MM.1S (cell line): ENCODE data around the gene CDH20.

Source experiments
- DNase-seq: peaks from one replicate; pipeline ENCODE4 v3.0.0-alpha.2; 2015
- H2AFZ ChIP-seq: fragments of 300-600 bp; sonication (generic); 2 replicates; pipeline ENCODE4 v1.6.0; 2016; ENCODE audit warnings: antibody characterized with exemption, low read length
- H3F3A ChIP-seq: fragments of 300-600 bp; sonication (generic); 2 replicates; pipeline ENCODE4 v1.6.1; 2016; ENCODE audit warnings: mild to moderate bottlenecking, antibody characterized with exemption, low read length, moderate library complexity, mixed read lengths; ENCODE audit not compliant: insufficient read depth
- H3K27ac ChIP-seq: fragments of 300-600 bp; sonication (generic); 2 replicates; pipeline ENCODE4 v1.5.1; 2016; ENCODE audit warnings: mild to moderate bottlenecking, low read length
- H3K27me3 ChIP-seq: fragments of 300-600 bp; sonication (generic); replicated peaks from 2 replicates; pipeline ENCODE4 v1.6.0; 2016; ENCODE audit warnings: low read length; ENCODE audit not compliant: insufficient read depth
- H3K36me3 ChIP-seq: fragments of 300-600 bp; sonication (generic); replicated peaks from 2 replicates; pipeline ENCODE4 v1.6.1; 2016; ENCODE audit warnings: mild to moderate bottlenecking, low read length, mixed read lengths; ENCODE audit not compliant: insufficient read depth
- H3K4me1 ChIP-seq: fragments of 300-600 bp; sonication (generic); 2 replicates; pipeline ENCODE4 v1.6.1; 2016; ENCODE audit warnings: low read length, mixed read lengths
- H3K4me2 ChIP-seq: fragments of 300-600 bp; sonication (generic); 2 replicates; pipeline ENCODE4 v1.6.0; 2016; ENCODE audit warnings: low read depth, low read length
- H3K4me3 ChIP-seq: fragments of 300-600 bp; sonication (generic); 2 replicates; pipeline ENCODE4 v1.5.1; 2016; ENCODE audit warnings: low read length, mixed read lengths
- H3K79me2 ChIP-seq: fragments of 300-600 bp; sonication (generic); 2 replicates; pipeline ENCODE4 v1.6.1; 2016; ENCODE audit warnings: mixed run types, low read length, mixed read lengths
- H3K9ac ChIP-seq: fragments of 300-600 bp; sonication (generic); 2 replicates; pipeline ENCODE4 v1.6.1; 2016; ENCODE audit warnings: low read length, mixed read lengths
- H3K9me2 ChIP-seq: fragments of 300-600 bp; sonication (generic); replicated peaks from 2 replicates; pipeline ENCODE4 v1.6.1; 2016; ENCODE audit warnings: mild to moderate bottlenecking, low read length, mixed read lengths; ENCODE audit not compliant: insufficient read depth
- H3K9me3 ChIP-seq: fragments of 300-600 bp; sonication (generic); replicated peaks from 2 replicates; pipeline ENCODE4 v1.6.1; 2016; ENCODE audit warnings: mild to moderate bottlenecking, low read length, mixed read lengths; ENCODE audit not compliant: insufficient read depth
- H4K20me1 ChIP-seq: fragments of 300-600 bp; sonication (generic); 2 replicates; pipeline ENCODE4 v1.6.1; 2016; ENCODE audit warnings: mild to moderate bottlenecking, low read length, moderate library complexity, mixed read lengths; ENCODE audit not compliant: insufficient read depth
- EZH2 ChIP-seq: fragments of 300-600 bp; sonication (generic); optimal IDR thresholded peaks from 2 replicates; pipeline ENCODE3; 2017; ENCODE audit warnings: low read depth, mild to moderate bottlenecking, antibody characterized with exemption, low read length, mixed read lengths
- EZH2phosphoT487 ChIP-seq: fragments of 300-600 bp; sonication (generic); IDR thresholded peaks from 2 replicates; pipeline ENCODE4 v1.6.1; 2018; ENCODE audit warnings: antibody characterized with exemption, low read length
- TF ChIP-seq, protein P1 (sequence below): fragments of 300-600 bp; sonication (generic); IDR thresholded peaks from 2 replicates; pipeline ENCODE4 v1.5.1; 2016; ENCODE audit warnings: antibody characterized with exemption, low read length, mixed read lengths

Gene CDH20

DNA sequence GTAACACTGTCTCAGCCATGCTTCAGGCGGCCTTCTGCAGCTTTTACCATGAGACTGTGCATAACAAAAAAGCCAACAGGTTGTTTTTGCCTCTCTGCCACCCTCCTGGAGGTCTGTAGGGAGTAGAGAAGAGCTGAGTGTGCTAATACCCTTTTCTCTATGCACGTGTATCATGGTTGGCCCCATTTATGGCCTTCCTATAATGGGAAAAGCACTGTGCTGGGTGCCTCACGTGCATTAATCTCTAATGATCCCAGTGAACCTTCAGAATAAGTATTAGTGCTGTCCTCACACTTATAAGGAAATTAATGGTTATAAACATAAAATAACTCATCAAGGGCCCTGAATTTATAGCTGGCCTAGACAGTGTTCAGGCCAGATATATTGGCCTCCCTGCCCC is 164.2 kb downstream of the CDH20 start:
- DNase-seq: no peak
- no peaks in the 10 kb centered on the region for H3K27me3 ChIP-seq

DNA sequence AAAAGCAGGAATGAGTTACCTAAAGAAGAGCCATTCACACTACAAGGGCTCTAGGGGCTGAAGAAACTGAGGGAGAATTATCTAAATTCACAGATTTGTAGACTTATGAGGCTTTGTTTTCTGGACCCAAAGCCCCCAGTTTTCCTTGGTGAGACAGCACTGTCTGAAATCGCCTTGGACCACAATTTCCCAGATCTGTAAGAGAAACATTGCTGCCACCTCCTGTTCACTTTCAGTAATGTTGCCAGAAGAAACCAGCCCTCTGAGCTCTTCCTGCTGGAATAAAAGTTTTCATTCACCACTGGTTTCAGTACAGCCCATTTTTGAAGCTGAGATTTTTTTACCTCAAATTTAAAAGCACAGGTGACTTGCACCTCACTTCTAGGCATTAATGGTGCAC is 169.2 kb downstream of the CDH20 start:
- Histone ChIP-seq H3K4me2 (no peak overlapping the region), H3F3A (no peaks in the 10 kb centered on the region), H4K20me1 (no peaks in the 10 kb centered on the region), H3K4me1 (no peaks in the 10 kb centered on the region), H3K27ac (no peak overlapping the region), H3K36me3 (no peaks in the 10 kb centered on the region), H3K9me2 (no peaks in the 10 kb centered on the region), H3K27me3 (no peaks in the 10 kb centered on the region), H3K79me2 (no peaks in the 10 kb centered on the region), H2AFZ (no peak overlapping the region), H3K9ac (no peak overlapping the region), H3K9me3 (no peaks in the 10 kb centered on the region), H3K4me3 (no peak overlapping the region)
- TF ChIP-seq, protein P1, sequence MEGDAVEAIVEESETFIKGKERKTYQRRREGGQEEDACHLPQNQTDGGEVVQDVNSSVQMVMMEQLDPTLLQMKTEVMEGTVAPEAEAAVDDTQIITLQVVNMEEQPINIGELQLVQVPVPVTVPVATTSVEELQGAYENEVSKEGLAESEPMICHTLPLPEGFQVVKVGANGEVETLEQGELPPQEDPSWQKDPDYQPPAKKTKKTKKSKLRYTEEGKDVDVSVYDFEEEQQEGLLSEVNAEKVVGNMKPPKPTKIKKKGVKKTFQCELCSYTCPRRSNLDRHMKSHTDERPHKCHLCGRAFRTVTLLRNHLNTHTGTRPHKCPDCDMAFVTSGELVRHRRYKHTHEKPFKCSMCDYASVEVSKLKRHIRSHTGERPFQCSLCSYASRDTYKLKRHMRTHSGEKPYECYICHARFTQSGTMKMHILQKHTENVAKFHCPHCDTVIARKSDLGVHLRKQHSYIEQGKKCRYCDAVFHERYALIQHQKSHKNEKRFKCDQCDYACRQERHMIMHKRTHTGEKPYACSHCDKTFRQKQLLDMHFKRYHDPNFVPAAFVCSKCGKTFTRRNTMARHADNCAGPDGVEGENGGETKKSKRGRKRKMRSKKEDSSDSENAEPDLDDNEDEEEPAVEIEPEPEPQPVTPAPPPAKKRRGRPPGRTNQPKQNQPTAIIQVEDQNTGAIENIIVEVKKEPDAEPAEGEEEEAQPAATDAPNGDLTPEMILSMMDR: peak; percentile 69
- TF ChIP-seq EZH2phosphoT487: no peak
- no peak for TF ChIP-seq EZH2
- peak; percentile 34 for DNase-seq

More for the DNA sequence above, 164.2 kb downstream of the CDH20 start:
- Histone ChIP-seq H3F3A (no peaks in the 10 kb centered on the region), H4K20me1 (no peaks in the 10 kb centered on the region), H3K79me2 (no peaks in the 10 kb centered on the region), H3K9ac (no peak overlapping the region), H3K36me3 (no peaks in the 10 kb centered on the region), H3K9me3 (no peaks in the 10 kb centered on the region), H3K9me2 (no peaks in the 10 kb centered on the region), H3K4me2 (no peak overlapping the region), H3K4me3 (no peak overlapping the region), H3K27ac (no peak overlapping the region), H3K4me1 (no peaks in the 10 kb centered on the region), H2AFZ (no peak overlapping the region)
- TF ChIP-seq, protein P1: no peak

DNA sequence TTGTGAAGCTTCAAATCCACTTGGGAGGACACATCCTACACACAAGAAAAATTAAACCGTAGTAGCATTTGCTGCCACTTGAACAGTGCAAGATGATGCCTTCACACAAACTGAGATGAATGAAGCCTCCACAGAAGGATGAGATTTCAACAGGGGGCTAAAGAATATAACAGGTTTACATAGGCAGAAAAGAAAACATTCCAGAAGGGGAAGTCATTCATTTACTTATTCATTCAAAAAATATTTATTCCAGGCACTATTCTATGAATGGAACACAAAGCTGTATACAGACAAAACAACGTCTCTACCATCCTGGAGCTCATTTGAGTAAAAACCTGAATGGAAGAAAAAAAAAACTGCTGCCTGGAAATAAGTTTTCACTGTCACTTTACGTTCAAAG is 170.5 kb downstream of the CDH20 start:
- no peak overlapping the region for H2AFZ ChIP-seq
- H3K4me3 ChIP-seq: no peak overlapping the region
- TF ChIP-seq EZH2phosphoT487 (no peak), EZH2 (no peak)
- TF ChIP-seq, protein P1: no peak
- H3K36me3 ChIP-seq: no peaks in the 10 kb centered on the region
- no peak overlapping the region for H3K9ac ChIP-seq
- no peaks in the 10 kb centered on the region for H3K79me2 ChIP-seq
- no peaks in the 10 kb centered on the region for H3K9me3 ChIP-seq
- H4K20me1 ChIP-seq: no peaks in the 10 kb centered on the region
- H3K27ac ChIP-seq: no peak overlapping the region
- no peaks in the 10 kb centered on the region for H3F3A ChIP-seq
- no peaks in the 10 kb centered on the region for H3K27me3 ChIP-seq
- no peaks in the 10 kb centered on the region for H3K9me2 ChIP-seq
- no peak overlapping the region for H3K4me2 ChIP-seq
- DNase-seq: no peak
- H3K4me1 ChIP-seq: no peaks in the 10 kb centered on the region

DNA sequence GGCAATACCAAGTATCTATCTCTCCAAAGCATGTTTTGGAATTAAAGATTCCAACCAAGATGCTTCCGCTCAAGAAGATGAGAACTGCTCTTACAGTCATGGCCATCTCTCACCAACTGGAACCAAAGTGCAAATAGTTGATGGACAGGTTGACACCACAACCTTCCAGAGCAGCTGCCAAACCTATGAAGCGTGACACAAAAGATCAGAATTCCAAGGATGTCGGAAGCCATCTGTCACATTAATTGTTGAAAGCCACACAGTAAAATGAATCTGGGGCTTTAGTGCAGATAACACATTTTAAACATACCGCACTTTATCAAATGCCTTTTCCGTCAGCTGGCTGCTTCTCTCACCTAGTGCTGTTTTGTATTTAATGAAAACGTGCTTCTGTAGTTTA is 195.7 kb downstream of the CDH20 start:
- Histone ChIP-seq H3K9me2 (no peaks in the 10 kb centered on the region), H3K4me3 (no peak overlapping the region), H2AFZ (no peak overlapping the region), H3K79me2 (no peaks in the 10 kb centered on the region), H3K27me3 (no peaks in the 10 kb centered on the region), H4K20me1 (no peaks in the 10 kb centered on the region), H3K27ac (no peak overlapping the region), H3K9me3 (no peaks in the 10 kb centered on the region), H3F3A (no peaks in the 10 kb centered on the region), H3K9ac (no peak overlapping the region), H3K4me2 (no peak overlapping the region), H3K36me3 (no peaks in the 10 kb centered on the region), H3K4me1 (no peaks in the 10 kb centered on the region)
- DNase-seq: no peak
- no peak for TF ChIP-seq EZH2phosphoT487
- TF ChIP-seq EZH2: no peak
